Transverse colon (tissue), 4 donors: ENCODE data around the gene PLPP7. TPM values are rescaled to one million over a fixed set of nuclear protein-coding genes. Genes with fewer than 3 reads are reported as not detected.

Experiments used
- DNase-seq: peaks from one replicate; pipeline ENCODE4 v3.0.0-alpha.2; 2019
- H3K27ac ChIP-seq, 4 donors: fragments of 200-600 bp; sonication (generic); 2 replicates each; pipeline ENCODE4 v1.5.1; 2016 to 2018; ENCODE audit warnings: inconsistent platforms in 4 of 4
- H3K27me3 ChIP-seq: fragments of 200-600 bp; sonication (generic); 2 replicates; pipeline ENCODE4 v1.5.1; 2017; ENCODE audit warnings: inconsistent platforms
- H3K36me3 ChIP-seq, 4 donors: fragments of 200-600 bp; sonication (generic); 2 replicates each; pipeline ENCODE4 v1.5.1; 2017 to 2019; ENCODE audit warnings: inconsistent platforms in 4 of 4
- H3K4me1 ChIP-seq, 4 donors: fragments of 200-600 bp; sonication (generic); 2 replicates each; pipeline ENCODE4 v1.5.1; 2017 to 2020; ENCODE audit warnings: inconsistent platforms in 4 of 4
- H3K4me3 ChIP-seq, 4 donors: fragments of 200-600 bp; sonication (generic); 1 replicate in 1 of 4; 2 replicates in 3 of 4; pipeline versions ENCODE4 v1.5.1 to v1.6.1; 2017 to 2019; ENCODE audit warnings: inconsistent platforms in 4 of 4
- H3K9me3 ChIP-seq, 2 donors: fragments of 200-600 bp; sonication (generic); 2 replicates each; pipeline ENCODE4 v1.5.1; 2017 to 2019; ENCODE audit warnings: inconsistent platforms in 2 of 2
- CTCF ChIP-seq, 5 experiments: fragments of 200-600 bp in 3 of 5; fragments of 450-650 bp in 2 of 5; sonication (generic) in 3 of 5; IDR thresholded peaks; 1 replicate in 2 of 5; 2 replicates in 3 of 5; pipeline ENCODE4 v1.5.1; 2016 to 2017; ENCODE audit warnings: antibody characterized with exemption in 5 of 5, inconsistent platforms in 3 of 5, mild to moderate bottlenecking in 2 of 5, moderate library complexity in 1 of 5
- EP300 ChIP-seq: sonication (generic); formaldehyde crosslinking; IDR thresholded peaks from one replicate; pipeline ENCODE4 v1.6.1; 2017; ENCODE audit warnings: antibody characterized with exemption, low read depth
- POLR2A ChIP-seq: fragments of 450-650 bp; IDR thresholded peaks from one replicate; pipeline ENCODE4 v1.6.1; 2016; ENCODE audit warnings: antibody characterized with exemption, mild to moderate bottlenecking, moderate library complexity
- POLR2AphosphoS5 ChIP-seq, 3 donors: sonication (generic); formaldehyde crosslinking; IDR thresholded peaks; one replicate each; pipeline ENCODE4 v1.6.1; 2016; ENCODE audit warnings: antibody characterized with exemption in 3 of 3
- WGBS, 2 donors: methylation state at CpG; one replicate each; pipeline ENCODE4 v1.1.5; 2018; ENCODE audit warnings: low coverage in 1 of 2; 5-methylcytosine and 5-hydroxymethylcytosine counted together
- in situ Hi-C, 4 donors: fragments of 200-750 bp; cut with MboI; loops; one replicate each; pipeline versions ENCODE4 v1.15.0 to v1.15.1; 2017; ENCODE audit warnings: low sequenced_read_pairs in 3 of 4, low pct_ligation_motif_present in 1 of 4, low pct_unique_long_range_greater_than_20kb in 1 of 4
- intact Hi-C: fragments of 100-400 bp; cut with DNase I; formaldehyde crosslinking; loops from one replicate; pipeline ENCODE4 v1.15.1; 2023; ENCODE audit warnings: low total_unique reads
- total RNA-seq, 4 donors: library from RNA; depleted of rRNA; stranded (reverse); fragments of >200 nt; gene quantifications; one replicate each; pipeline ENCODE4 v1.1.0, GENCODE V29; 2016

Gene PLPP7
- total RNA-seq, 4 donors from 2014 or later = 3.0 to 10.3 (median 4.1) TPM

GRCh38 chr9:131309530-131310276 is 20.2 kb downstream of the PLPP7 start:
- intact Hi-C loops = no loop called here
- WGBS, 2 donors = 87% methylated on average over 18 of the region's 18 CpGs; no CpG with 5 or more reads in 1 of the 2 donors

GRCh38 chr9:131310833-131311554 is 21.5 kb downstream of the PLPP7 start:
- H3K4me1 ChIP-seq = peaks cover 0 to 7% (median 3%) of the 10 kb centered on the region in 4 donors
- no peaks in the 10 kb centered on the region for H3K27me3 ChIP-seq
- intact Hi-C loops = no loop called here
- 34% methylated on average over 20 of the region's 20 CpGs; no CpG with 5 or more reads in 1 of the 2 donors for WGBS, 2 donors
- no peaks in the 10 kb centered on the region for H3K36me3 ChIP-seq
- no peak overlapping the region for H3K27ac ChIP-seq
- TF ChIP-seq POLR2AphosphoS5 (IDR thresholded peaks at IDR 0.05) (no peak), POLR2A (no peak), EP300 (no peak), CTCF (IDR thresholded peaks at IDR 0.05) (no peak)
- no peak overlapping the region for H3K4me3 ChIP-seq
- H3K9me3 ChIP-seq = no peaks in the 10 kb centered on the region
- in situ Hi-C loops = no loop called here
- peak; percentile 29 for DNase-seq

More at GRCh38 chr9:131309530-131310276, 20.2 kb downstream of the PLPP7 start:
- Histone ChIP-seq H3K27me3 (no peaks in the 10 kb centered on the region), H3K9me3 (no peaks in the 10 kb centered on the region), H3K36me3 (no peaks in the 10 kb centered on the region), H3K4me1 (peaks cover 0 to 7% (median 3%) of the 10 kb centered on the region in 4 donors), H3K4me3 (no peak overlapping the region), H3K27ac (no peak overlapping the region)
- in situ Hi-C loops = no loop called here
- no peak for DNase-seq
- TF ChIP-seq EP300 = no peak
- TF ChIP-seq POLR2A = no peak
- TF ChIP-seq CTCF (IDR thresholded peaks at IDR 0.05) = no peak
- no peak for TF ChIP-seq POLR2AphosphoS5 (IDR thresholded peaks at IDR 0.05)

GRCh38 chr9:131312246-131312645 is 22.7 kb downstream of the PLPP7 start:
- peaks cover 0 to 7% (median 3%) of the 10 kb centered on the region in 4 donors for H3K4me1 ChIP-seq
- no peak for TF ChIP-seq CTCF (IDR thresholded peaks at IDR 0.05)
- TF ChIP-seq POLR2A = no peak
- no peak for TF ChIP-seq EP300
- TF ChIP-seq POLR2AphosphoS5 (IDR thresholded peaks at IDR 0.05) = no peak
- no peaks in the 10 kb centered on the region for H3K36me3 ChIP-seq
- H3K27ac ChIP-seq = no peak overlapping the region
- H3K27me3 ChIP-seq = no peaks in the 10 kb centered on the region
- no peak overlapping the region for H3K4me3 ChIP-seq
- 73 to 76% methylated on average over 6 to 9 of the region's 9 CpGs for WGBS, 2 donors
- in situ Hi-C loops = no loop called here
- H3K9me3 ChIP-seq = no peaks in the 10 kb centered on the region
- intact Hi-C loops = no loop called here
- DNase-seq = no peak
